H1 (cell line): ENCODE results near the gene CEACAM6. TPM values are rescaled to one million over a fixed set of nuclear protein-coding genes. Genes with fewer than 3 reads are reported as not detected.

Experiments used
- CTCF ChIA-PET: fragments of 300-600 bp; sonication (Branson Sonifier 250); formaldehyde crosslinking; loops from one replicate; lab custom pipeline; 2021; ENCODE audit not compliant: partially characterized antibody; lab: Charles Lee
- POLR2A ChIA-PET: fragments of 300-600 bp; sonication (Branson Sonifier 250); formaldehyde crosslinking; loops from one replicate; lab custom pipeline; 2021; ENCODE audit warnings: inconsistent platforms; ENCODE audit not compliant: partially characterized antibody; lab: Charles Lee
- DNase-seq, 2 experiments: peaks; one replicate each; pipeline versions ENCODE4 v3.0.0 to v3.0.0-alpha.2; 2010 to 2022; ENCODE audit warnings: low spot score in 2 of 2, low read depth in 1 of 2, mixed read lengths in 1 of 2
- FAIRE-seq: peaks from 2 replicates; lab custom pipeline; 2011; peaks lifted over from hg19 to GRCh38; lab: Jason Lieb, UNC
- H2AFZ ChIP-seq: 2 replicates; pipeline ENCODE4 v1.8.1; 2012; ENCODE audit warnings: low read length, inconsistent platforms
- H2AK5ac ChIP-seq: 2 replicates; pipeline ENCODE4 v1.6.1; 2013; ENCODE audit warnings: low read depth, low read length
- H2BK120ac ChIP-seq: replicated peaks from 2 replicates; pipeline ENCODE3; 2013; ENCODE audit warnings: low read depth, low read length, inconsistent platforms
- H2BK12ac ChIP-seq: 2 replicates; pipeline ENCODE4 v1.6.1; 2013; ENCODE audit warnings: low read depth, low read length
- H2BK15ac ChIP-seq: 2 replicates; pipeline ENCODE4 v1.6.1; 2013; ENCODE audit warnings: low read length
- H2BK20ac ChIP-seq: 2 replicates; pipeline ENCODE4 v1.6.1; 2013; ENCODE audit warnings: low read length
- H2BK5ac ChIP-seq: 2 replicates; pipeline ENCODE4 v1.6.1; 2013; ENCODE audit warnings: low read depth, low read length
- H3K14ac ChIP-seq: 2 replicates; pipeline ENCODE4 v1.6.1; 2013; ENCODE audit warnings: inconsistent platforms; ENCODE audit not compliant: insufficient read length
- H3K18ac ChIP-seq: 2 replicates; pipeline ENCODE4 v1.6.1; 2013; ENCODE audit warnings: low read length; ENCODE audit errors: extremely low read depth
- H3K23ac ChIP-seq: 2 replicates; pipeline ENCODE4 v1.6.1; 2013; ENCODE audit warnings: inconsistent platforms; ENCODE audit not compliant: insufficient read length
- H3K23me2 ChIP-seq: 2 replicates; pipeline ENCODE4 v1.6.1; 2013; ENCODE audit warnings: low read depth, low read length
- H3K27ac ChIP-seq: 2 replicates; pipeline ENCODE4 v1.6.1; 2011; ENCODE audit warnings: low read depth, low read length, inconsistent platforms
- H3K27me3 ChIP-seq, 4 experiments: replicated peaks in 1 of 4; 1 replicate in 1 of 4; 2 replicates in 3 of 4; pipeline versions ENCODE4 v1.6.1 to v1.8.1; 2011 to 2013; ENCODE audit warnings: low read length in 3 of 4, mild to moderate bottlenecking in 3 of 4, inconsistent platforms in 2 of 4, mixed read lengths in 2 of 4, moderate library complexity in 1 of 4; ENCODE audit not compliant: control insufficient read depth in 3 of 4, insufficient read depth in 3 of 4; ENCODE audit errors: extremely low read depth in 1 of 4
- H3K36me3 ChIP-seq, 4 experiments: 2 replicates each; pipeline versions ENCODE4 v1.6.1 to v1.8.1; 2011 to 2013; ENCODE audit warnings: mild to moderate bottlenecking in 4 of 4, low read length in 3 of 4, moderate library complexity in 2 of 4, control low read depth in 1 of 4, inconsistent platforms in 1 of 4; ENCODE audit not compliant: insufficient read depth in 4 of 4, control insufficient read depth in 2 of 4
- H3K4ac ChIP-seq: replicated peaks from 2 replicates; pipeline ENCODE3; 2013; ENCODE audit warnings: low read length, low read depth, mixed read lengths, inconsistent platforms; ENCODE audit not compliant: insufficient read length
- H3K4me1 ChIP-seq, 4 experiments: replicated peaks in 1 of 4; 1 replicate in 1 of 4; 2 replicates in 3 of 4; pipeline versions ENCODE4 v1.6.1 to v1.8.1; 2011 to 2013; ENCODE audit warnings: low read length in 3 of 4, inconsistent platforms in 2 of 4, mixed read lengths in 1 of 4; ENCODE audit not compliant: insufficient read depth in 4 of 4, control insufficient read depth in 3 of 4
- H3K4me2 ChIP-seq, 2 experiments: 2 replicates each; pipeline versions ENCODE4 v1.6.1 to v1.8.1; 2011 to 2013; ENCODE audit warnings: low read depth in 2 of 2, low read length in 2 of 2, control low read depth in 1 of 2, inconsistent platforms in 1 of 2, mild to moderate bottlenecking in 1 of 2; ENCODE audit not compliant: insufficient read depth in 1 of 2
- H3K4me3 ChIP-seq, 4 experiments: fragments of 200-600, 300-600 bp in 1 of 4; sonication (generic), shearing (Covaris generic), sonication (Bioruptor Twin) in 1 of 4; 2 replicates each; pipeline versions ENCODE4 v1.5.1 to v1.8.1; 2011 to 2016; ENCODE audit warnings: low read length in 4 of 4, low read depth in 3 of 4, control low read depth in 2 of 4, inconsistent platforms in 2 of 4, mild to moderate bottlenecking in 2 of 4, mixed read lengths in 1 of 4, moderate library complexity in 1 of 4; ENCODE audit not compliant: insufficient read depth in 2 of 4; ENCODE audit errors: extremely low read depth in 1 of 4
- H3K56ac ChIP-seq: replicated peaks from 2 replicates; pipeline ENCODE3; 2013; ENCODE audit warnings: low read depth, mild to moderate bottlenecking, mixed read lengths, low read length, inconsistent platforms; ENCODE audit not compliant: insufficient read length
- H3K79me1 ChIP-seq: 2 replicates; pipeline ENCODE4 v1.6.1; 2013; ENCODE audit warnings: low read depth, low read length, control low read depth
- H3K79me2 ChIP-seq, 2 experiments: 2 replicates each; pipeline versions ENCODE4 v1.6.1 to v1.8.1; 2012 to 2013; ENCODE audit warnings: low read length in 2 of 2, mild to moderate bottlenecking in 2 of 2, inconsistent platforms in 1 of 2; ENCODE audit not compliant: insufficient read depth in 2 of 2, control insufficient read depth in 1 of 2
- H3K9ac ChIP-seq, 4 experiments: replicated peaks in 1 of 4; 1 replicate in 1 of 4; 2 replicates in 3 of 4; pipeline versions ENCODE4 v1.6.1 to v1.8.1; 2011 to 2013; ENCODE audit warnings: low read depth in 3 of 4, low read length in 3 of 4, control low read depth in 2 of 4, mild to moderate bottlenecking in 2 of 4, moderate library complexity in 2 of 4, inconsistent platforms in 1 of 4; ENCODE audit errors: extremely low read depth in 1 of 4
- H3K9me3 ChIP-seq, 2 experiments: 2 replicates each; pipeline versions ENCODE4 v1.6.1 to v1.8.1; 2012 to 2013; ENCODE audit warnings: mild to moderate bottlenecking in 2 of 2, moderate library complexity in 2 of 2, control low read depth in 1 of 2, inconsistent platforms in 1 of 2, low read depth in 1 of 2, low read length in 1 of 2, mixed read lengths in 1 of 2; ENCODE audit not compliant: insufficient read depth in 2 of 2
- H4K20me1 ChIP-seq, 2 experiments: replicated peaks in 1 of 2; 2 replicates each; pipeline versions ENCODE3 to v1.8.1; 2011 to 2013; ENCODE audit warnings: inconsistent platforms in 2 of 2, low read length in 2 of 2, mild to moderate bottlenecking in 1 of 2; ENCODE audit not compliant: insufficient read depth in 2 of 2, control insufficient read depth in 1 of 2
- H4K5ac ChIP-seq: 2 replicates; pipeline ENCODE4 v1.6.1; 2013; ENCODE audit warnings: low read length, low read depth, mixed read lengths, inconsistent platforms; ENCODE audit not compliant: insufficient read length
- H4K8ac ChIP-seq: 2 replicates; pipeline ENCODE4 v1.8.0; 2013; ENCODE audit warnings: mild to moderate bottlenecking, moderate library complexity, low read length, inconsistent platforms; ENCODE audit not compliant: insufficient read depth; ENCODE audit errors: extremely low read depth
- H4K91ac ChIP-seq: replicated peaks from 2 replicates; pipeline ENCODE3; 2013; ENCODE audit warnings: low read length, mixed read lengths, inconsistent platforms; ENCODE audit not compliant: insufficient read length
- BCL11A ChIP-seq, 2 experiments: IDR thresholded peaks; one replicate each; pipeline ENCODE4 v1.6.1; 2011; ENCODE audit warnings: low read depth in 2 of 2, low read length in 2 of 2, mild to moderate bottlenecking in 2 of 2
- CEBPB ChIP-seq: IDR thresholded peaks from 2 replicates; pipeline ENCODE4 v1.6.1; 2012; ENCODE audit warnings: low read depth, low read length
- JUN ChIP-seq: IDR thresholded peaks from 2 replicates; pipeline ENCODE4 v1.6.1; 2011; ENCODE audit warnings: low read depth, mild to moderate bottlenecking, improper control_type of control experiment, low read length
- KDM1A ChIP-seq: fragments of 200-600, 300-600 bp; sonication (generic); IDR thresholded peaks from 2 replicates; pipeline ENCODE4 v1.7.1; 2016; ENCODE audit warnings: mild to moderate bottlenecking, low read length, borderline replicate concordance
- SAP30 ChIP-seq: fragments of 300-600 bp; sonication (generic); IDR thresholded peaks from 2 replicates; pipeline ENCODE4 v1.7.1; 2012; ENCODE audit warnings: low read length, moderate library complexity, mild to moderate bottlenecking, inconsistent platforms; ENCODE audit not compliant: insufficient read depth, insufficient replicate concordance
- WGBS, 2 experiments: shearing (Covaris generic) in 1 of 2; methylation state at CpG; one replicate each; pipeline versions ENCODE4 v1.1.6 to v1.1.7; 2013 to 2015; ENCODE audit warnings: low lambda C conversion rate in 2 of 2, mixed read lengths in 2 of 2, inconsistent platforms in 1 of 2, low coverage in 1 of 2, missing lambda C conversion rate in 1 of 2; ENCODE audit not compliant: insufficient replicate concordance in 2 of 2, insufficient coverage in 1 of 2, insufficient read length in 1 of 2; ENCODE audit errors: extremely low coverage in 1 of 2, missing lambda C conversion rate in 1 of 2; 5-methylcytosine and 5-hydroxymethylcytosine counted together
- polyA plus RNA-seq, 7 experiments: library from polyadenylated mRNA; depleted of rRNA in 3 of 7; stranded (reverse) in 5 of 7; unstranded in 2 of 7; fragments of >200 nt in 5 of 7; fragments of 200-250 nt in 2 of 7; gene quantifications; 1 replicate in 5 of 7; 2 replicates in 1 of 7; 4 replicates in 1 of 7; pipeline versions ENCODE4 v1.2.1 to v1.2.3, GENCODE V29; 2011 to 2013; ENCODE audit warnings: missing spikeins in 2 of 7, mixed read lengths in 2 of 7
- total RNA-seq: library from RNA; stranded (reverse); fragmentation: NEBNext Ultra II Directional; extraction: Animal tissue kit (Norgen Biotek cat#: 25700); gene quantifications from 2 replicates; pipeline ENCODE4 v1.2.1, GENCODE V29; 2021

CEACAM6 gene
- total and polyA plus RNA-seq, 2 of the 8 experiments (the other 6 are each of a cell fraction or from before 2014, with no cell fraction given): not detected

GRCh38 chr19:41707871-41708371 lies 47.4 kb upstream of the CEACAM6 start:
- CTCF ChIA-PET: no interaction called here
- H2BK12ac ChIP-seq: no peak overlapping the region
- TF ChIP-seq SAP30: no peak
- no peak for TF ChIP-seq CEBPB
- TF ChIP-seq JUN: no peak
- no peak for TF ChIP-seq BCL11A (IDR thresholded peaks at IDR 0.05; ENCODE audit: low read depth in 2 of 2, low read length in 2 of 2)
- no peak for TF ChIP-seq KDM1A

More at GRCh38 chr19:41707871-41708371, 47.4 kb upstream of the CEACAM6 start:
- Histone ChIP-seq H2BK5ac (no peak overlapping the region), H3K4ac (no peak overlapping the region), H3K4me1 (no peaks in the 10 kb centered on the region), H2BK20ac (no peak overlapping the region), H4K8ac (no peak overlapping the region), H3K4me3 (no peak overlapping the region), H3K56ac (no peak overlapping the region), H3K79me1 (no peaks in the 10 kb centered on the region), H2BK15ac (no peak overlapping the region), H4K91ac (no peak overlapping the region), H3K36me3 (no peaks in the 10 kb centered on the region), H2AK5ac (no peak overlapping the region), H3K27ac (no peak overlapping the region), H3K23ac (no peak overlapping the region), H2AFZ (no peak overlapping the region), H3K79me2 (no peaks in the 10 kb centered on the region), H3K23me2 (no peaks in the 10 kb centered on the region), H3K14ac (no peak overlapping the region), H2BK120ac (no peak overlapping the region), H3K9ac (no peak overlapping the region), H3K18ac (no peak overlapping the region), H4K20me1 (peaks cover 0 to 1% of the 10 kb centered on the region in 2 experiments), H3K9me3 (peaks cover 66 to 89% of the 10 kb centered on the region in 2 experiments), H4K5ac (no peak overlapping the region), H3K4me2 (no peak overlapping the region), H3K27me3 (no peaks in the 10 kb centered on the region)
- no peak for FAIRE-seq
- 74% methylated on average over 4 of the region's 5 CpGs; no CpG with 5 or more reads in 1 of the 2 experiments for WGBS, 2 experiments
- POLR2A ChIA-PET: no interaction called here
- DNase-seq: no peak
